Keratinocyte (primary cell): Measurements from ENCODE around the gene RGSL1.

Source experiments
- EZH2 ChIP-seq: IDR thresholded peaks from one replicate; pipeline ENCODE4 v1.6.1; 2012; ENCODE audit warnings: inconsistent platforms, mild to moderate bottlenecking, low read length, moderate library complexity
- TF ChIP-seq, protein P1 (sequence below), 3 experiments: IDR thresholded peaks in 1 of 3; conservative IDR thresholded peaks in 1 of 3; optimal IDR thresholded peaks in 1 of 3; 2 replicates in 2 of 3; 3 replicates in 1 of 3; pipeline versions ENCODE3 to v1.5.1; 2011; ENCODE audit warnings: low read length in 3 of 3, mild to moderate bottlenecking in 3 of 3, moderate library complexity in 2 of 3, control low read depth in 1 of 3, inconsistent platforms in 1 of 3; ENCODE audit not compliant: insufficient read depth in 2 of 3; ENCODE audit errors: extremely low read depth in 1 of 3

DNA sequence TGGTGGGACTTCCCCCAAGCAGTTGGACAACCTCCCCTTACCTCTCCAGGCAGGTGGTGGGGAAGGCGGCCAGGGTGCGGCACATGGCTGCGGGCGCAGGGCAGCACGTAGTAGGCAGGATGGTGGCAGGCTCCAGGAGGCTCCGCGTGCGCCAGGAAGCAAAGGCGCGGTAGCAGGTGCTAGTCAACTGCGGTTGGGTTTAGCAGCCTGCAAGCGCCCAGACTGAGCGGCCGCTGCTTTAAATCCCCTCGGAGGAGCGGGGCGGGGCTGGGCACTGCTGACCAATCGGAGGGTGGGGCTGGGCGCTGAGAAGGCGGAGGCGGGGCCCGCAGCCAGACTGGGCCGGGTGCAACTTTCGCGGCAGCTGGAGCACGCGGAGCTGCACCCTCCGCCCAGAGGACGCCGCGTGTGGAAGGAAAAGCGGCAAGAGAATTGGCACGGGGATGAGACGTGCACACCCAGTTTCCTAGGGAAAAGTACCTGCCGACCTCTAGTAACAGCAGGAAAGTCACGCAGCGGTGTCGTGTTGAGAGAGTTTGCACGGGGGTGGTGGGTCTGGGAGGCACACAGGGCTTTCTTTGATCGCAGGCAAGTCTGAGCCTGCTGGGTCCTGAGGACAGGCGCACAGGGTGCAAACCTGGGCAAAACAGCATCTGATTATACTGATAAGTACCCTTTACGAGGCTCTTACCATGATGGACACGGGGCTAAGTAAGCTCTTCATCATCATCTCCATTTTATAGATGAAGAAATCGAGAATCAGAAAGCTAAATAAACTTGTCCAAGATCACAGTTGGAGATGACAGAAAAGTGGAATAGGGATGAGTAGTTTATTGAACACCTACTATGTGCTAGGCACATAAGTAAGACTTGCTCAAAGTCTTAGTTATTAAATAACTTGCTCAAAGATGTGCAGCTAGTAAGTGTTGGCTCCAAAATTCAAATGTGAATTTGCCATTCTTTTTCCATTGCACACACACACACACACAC, 154.5 kb downstream of the RGSL1 start, which contains the start of gene RGS16:
- TF ChIP-seq, protein P1, sequence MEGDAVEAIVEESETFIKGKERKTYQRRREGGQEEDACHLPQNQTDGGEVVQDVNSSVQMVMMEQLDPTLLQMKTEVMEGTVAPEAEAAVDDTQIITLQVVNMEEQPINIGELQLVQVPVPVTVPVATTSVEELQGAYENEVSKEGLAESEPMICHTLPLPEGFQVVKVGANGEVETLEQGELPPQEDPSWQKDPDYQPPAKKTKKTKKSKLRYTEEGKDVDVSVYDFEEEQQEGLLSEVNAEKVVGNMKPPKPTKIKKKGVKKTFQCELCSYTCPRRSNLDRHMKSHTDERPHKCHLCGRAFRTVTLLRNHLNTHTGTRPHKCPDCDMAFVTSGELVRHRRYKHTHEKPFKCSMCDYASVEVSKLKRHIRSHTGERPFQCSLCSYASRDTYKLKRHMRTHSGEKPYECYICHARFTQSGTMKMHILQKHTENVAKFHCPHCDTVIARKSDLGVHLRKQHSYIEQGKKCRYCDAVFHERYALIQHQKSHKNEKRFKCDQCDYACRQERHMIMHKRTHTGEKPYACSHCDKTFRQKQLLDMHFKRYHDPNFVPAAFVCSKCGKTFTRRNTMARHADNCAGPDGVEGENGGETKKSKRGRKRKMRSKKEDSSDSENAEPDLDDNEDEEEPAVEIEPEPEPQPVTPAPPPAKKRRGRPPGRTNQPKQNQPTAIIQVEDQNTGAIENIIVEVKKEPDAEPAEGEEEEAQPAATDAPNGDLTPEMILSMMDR (optimal IDR thresholded peaks at IDR 0.05 in 1 of 3, IDR thresholded peaks at IDR 0.05 in 1 of 3, conservative IDR thresholded peaks at IDR 0.05 in 1 of 3; ENCODE audit: extremely low read depth in 1 of 3, insufficient read depth in 2 of 3, low read length in 3 of 3), result no peak
- TF ChIP-seq EZH2, result no peak
